ENCODE measurements around the gene UCK2. TPM values are rescaled to one million over a fixed set of nuclear protein-coding genes. Genes with fewer than 3 reads are reported as not detected.

The UCK2 gene
- total RNA-seq, 1 experiment from 2014 or later, result 77.9 TPM

DNA sequence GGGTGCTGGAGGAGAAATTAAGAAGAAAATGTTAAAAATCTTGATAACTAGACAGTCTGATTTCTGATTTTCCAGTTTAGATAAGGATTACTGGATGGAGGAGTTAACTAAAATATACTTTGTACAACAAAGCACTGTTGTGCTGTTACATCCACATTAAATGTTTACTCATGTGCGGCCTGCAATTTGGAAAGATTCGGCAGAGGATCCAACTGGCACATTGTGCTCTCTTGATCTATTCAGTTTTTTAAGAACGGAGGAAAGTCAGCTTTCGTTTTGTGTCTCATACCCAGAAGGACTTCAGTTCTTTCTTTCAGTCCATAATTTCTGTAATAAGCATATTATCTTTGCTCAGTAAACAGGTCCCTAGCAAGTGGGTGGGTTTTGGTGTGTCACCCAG is 52.5 kb downstream of the UCK2 start:
- no peak overlapping the region for H2BK20ac ChIP-seq (ENCODE audit: low read depth, low read length, poor library complexity, severe bottlenecking)
- no peak overlapping the region for H2BK15ac ChIP-seq (ENCODE audit: low read depth, low read length)
- H4K20me1 ChIP-seq (ENCODE audit: control insufficient read depth, insufficient read depth, insufficient read length), result no peaks in the 10 kb centered on the region
- Mint-ChIP-seq H3K4me3 (no peak overlapping the region), H3K36me3 (ENCODE audit: insufficient read depth in 1 of 3, low read depth in 3 of 3) (peaks cover 34 to 40% (median 40%) of the 10 kb centered on the region in 3 experiments), H3K4me1 (peaks cover 26 to 34% of the 10 kb centered on the region in 2 experiments), H3K27me3 (ENCODE audit: low read depth) (no peaks in the 10 kb centered on the region), H3K27ac (no peak overlapping the region), H3K9me3 (peaks cover 17 to 27% of the 10 kb centered on the region in 2 experiments)
- H2BK5ac ChIP-seq (ENCODE audit: insufficient read length, low read length), result no peak overlapping the region
- H4K91ac ChIP-seq (ENCODE audit: insufficient read length, low read depth, low read length), result no peak overlapping the region
- H2AK5ac ChIP-seq (ENCODE audit: insufficient read length, low read length), result no peak overlapping the region
- no CpG with 5 or more reads among the region's 4 CpGs for WGBS (ENCODE audit: extremely low coverage, insufficient read length, low lambda C conversion rate)
- H2BK120ac ChIP-seq (ENCODE audit: low read depth, low read length, poor library complexity, severe bottlenecking), result no peak overlapping the region
- TF ChIP-seq, protein P1, sequence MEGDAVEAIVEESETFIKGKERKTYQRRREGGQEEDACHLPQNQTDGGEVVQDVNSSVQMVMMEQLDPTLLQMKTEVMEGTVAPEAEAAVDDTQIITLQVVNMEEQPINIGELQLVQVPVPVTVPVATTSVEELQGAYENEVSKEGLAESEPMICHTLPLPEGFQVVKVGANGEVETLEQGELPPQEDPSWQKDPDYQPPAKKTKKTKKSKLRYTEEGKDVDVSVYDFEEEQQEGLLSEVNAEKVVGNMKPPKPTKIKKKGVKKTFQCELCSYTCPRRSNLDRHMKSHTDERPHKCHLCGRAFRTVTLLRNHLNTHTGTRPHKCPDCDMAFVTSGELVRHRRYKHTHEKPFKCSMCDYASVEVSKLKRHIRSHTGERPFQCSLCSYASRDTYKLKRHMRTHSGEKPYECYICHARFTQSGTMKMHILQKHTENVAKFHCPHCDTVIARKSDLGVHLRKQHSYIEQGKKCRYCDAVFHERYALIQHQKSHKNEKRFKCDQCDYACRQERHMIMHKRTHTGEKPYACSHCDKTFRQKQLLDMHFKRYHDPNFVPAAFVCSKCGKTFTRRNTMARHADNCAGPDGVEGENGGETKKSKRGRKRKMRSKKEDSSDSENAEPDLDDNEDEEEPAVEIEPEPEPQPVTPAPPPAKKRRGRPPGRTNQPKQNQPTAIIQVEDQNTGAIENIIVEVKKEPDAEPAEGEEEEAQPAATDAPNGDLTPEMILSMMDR (conservative IDR thresholded peaks at IDR 0.05), result no peak
- no peak overlapping the region for H3K56ac ChIP-seq (ENCODE audit: insufficient read length, low read depth, low read length)
- peaks cover 60% of the 10 kb centered on the region; the same call in 1 of the 2 replicates for H3K79me2 ChIP-seq (ENCODE audit: insufficient read depth, low read length)
- no peak overlapping the region for H3K14ac ChIP-seq (ENCODE audit: insufficient read depth, low read length)
- no peak overlapping the region for H4K5ac ChIP-seq (ENCODE audit: insufficient read length, low read depth, low read length)
- peaks cover 7% of the 10 kb centered on the region for H3K79me1 ChIP-seq (ENCODE audit: insufficient read depth, low read depth, low read length, poor library complexity, severe bottlenecking)
- H3T11ph ChIP-seq (ENCODE audit: low read length), result no peak overlapping the region
- no peak overlapping the region for H3K4me2 ChIP-seq (ENCODE audit: insufficient read depth, insufficient read length, low read length)
- no peak overlapping the region for H2AFZ ChIP-seq (ENCODE audit: low read length)
- no peaks in the 10 kb centered on the region for H3K27me3 ChIP-seq (ENCODE audit: insufficient read depth, low read length)
- H2BK12ac ChIP-seq (ENCODE audit: insufficient read length, low read depth, low read length), result no peak overlapping the region
- H3K9me3 ChIP-seq (ENCODE audit: control insufficient read depth, low read depth, low read length), result no peaks in the 10 kb centered on the region
- no peak overlapping the region for H3K4ac ChIP-seq (ENCODE audit: low read depth, low read length)
- no peak overlapping the region for H3K9ac ChIP-seq (ENCODE audit: extremely low read depth, insufficient read length, low read length)
- H3K18ac ChIP-seq (ENCODE audit: insufficient read length, low read depth, low read length), result no peak overlapping the region
- no peaks in the 10 kb centered on the region for H3K23me2 ChIP-seq (ENCODE audit: insufficient read length, low read depth, low read length, poor library complexity, severe bottlenecking)
- peaks cover 7% of the 10 kb centered on the region; the same call in 1 of the 2 replicates for H3K4me1 ChIP-seq (ENCODE audit: insufficient read depth, low read length)
- no peak overlapping the region for H3K27ac ChIP-seq (ENCODE audit: insufficient read length, low read depth, low read length)
- no peak overlapping the region for H3K23ac ChIP-seq (ENCODE audit: insufficient read length, low read depth, low read length)
- no peak overlapping the region for H4K8ac ChIP-seq (replicated peaks; ENCODE audit: insufficient read length, low read depth, low read length)
- no peak for DNase-seq
